Adrenal gland (tissue), 5 donors: ENCODE results near the gene MUC13.

Experiments
- CTCF ChIP-seq, 6 experiments: fragments of 450-650 bp in 4 of 6; fragments of 200-600 bp in 2 of 6; sonication (generic) in 1 of 6; IDR thresholded peaks; 1 replicate in 5 of 6; 2 replicates in 1 of 6; pipeline versions ENCODE4 v1.5.1 to v1.8.0; 2016 to 2021; ENCODE audit warnings: antibody characterized with exemption in 6 of 6, mild to moderate bottlenecking in 2 of 6, moderate library complexity in 1 of 6
- POLR2A ChIP-seq, 2 donors: fragments of 450-650 bp; IDR thresholded peaks; one replicate each; pipeline ENCODE4 v1.6.1; 2017; ENCODE audit warnings: antibody characterized with exemption in 2 of 2, mild to moderate bottlenecking in 2 of 2, moderate library complexity in 1 of 2
- donor health status: DM: no; HTN: no; CAD: no.

GRCh38 chr3:124856677-124857076, 77.9 kb downstream of the MUC13 start:
- TF ChIP-seq CTCF (IDR thresholded peaks at IDR 0.05): no peak
- no peak for TF ChIP-seq POLR2A (IDR thresholded peaks at IDR 0.05)
